Umbilical cord (tissue), 2 donors: ENCODE data around the gene SNUPN. TPM values are rescaled to one million over a fixed set of nuclear protein-coding genes. Genes with fewer than 3 reads are reported as not detected.
A peak's percentile ranks its signal among the peaks of the same experiment; 100 is the strongest.
"Not testable (repeated sequence)": the region's sequence is repeated elsewhere in the genome, so short reads cannot be mapped to it uniquely, and the experiment has no call there.

ENCODE experiments used
- DNase-seq: peaks from one replicate; pipeline ENCODE4 v3.0.0-alpha.2; 2015; ENCODE audit warnings: low spot score
- total RNA-seq: library from RNA; depleted of rRNA; stranded (reverse); fragments of >200 nt; gene quantifications from one replicate; pipeline ENCODE4 v1.2.3, GENCODE V29; 2014; ENCODE audit warnings: low replicate concordance; ENCODE audit not compliant: insufficient read depth

The SNUPN gene
- total RNA-seq, 1 donor from 2014 or later: 13.7 TPM

DNA sequence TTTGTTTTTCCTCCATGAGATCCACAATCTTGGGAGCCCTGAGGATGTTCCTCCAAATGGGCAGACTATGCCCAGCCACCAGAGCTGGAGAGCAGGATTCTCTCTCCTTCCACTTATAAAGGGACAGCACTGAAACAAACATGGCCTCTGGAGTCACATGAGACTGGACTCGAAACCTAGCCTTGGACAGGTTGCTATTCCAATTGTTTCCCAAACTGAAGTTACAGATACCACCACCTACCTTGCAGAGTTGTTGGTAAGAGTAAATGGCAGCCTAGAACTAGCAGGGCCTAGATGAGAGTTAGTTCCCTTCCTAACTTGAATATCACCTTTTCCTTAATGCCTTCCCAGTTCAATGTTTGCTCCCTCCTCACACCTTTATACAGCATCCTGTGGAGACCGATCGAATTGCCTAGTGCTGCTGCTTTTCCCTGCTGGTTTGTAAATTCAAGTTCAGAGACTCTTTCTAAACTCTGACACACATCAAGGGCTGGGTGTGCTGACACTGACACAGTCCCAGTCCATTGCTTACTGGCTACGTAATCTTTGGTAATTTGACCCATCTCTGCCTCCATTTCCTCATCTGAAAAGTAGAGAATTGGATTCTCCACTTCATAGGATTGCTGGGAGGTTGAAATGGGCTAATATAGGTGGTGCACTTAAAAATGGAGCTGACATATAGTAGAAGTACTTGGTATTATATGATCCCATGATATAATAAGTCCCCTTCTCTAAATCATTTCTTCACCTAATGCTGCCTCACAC, 11.9 kb upstream of the SNUPN start:
- no peak for DNase-seq

DNA sequence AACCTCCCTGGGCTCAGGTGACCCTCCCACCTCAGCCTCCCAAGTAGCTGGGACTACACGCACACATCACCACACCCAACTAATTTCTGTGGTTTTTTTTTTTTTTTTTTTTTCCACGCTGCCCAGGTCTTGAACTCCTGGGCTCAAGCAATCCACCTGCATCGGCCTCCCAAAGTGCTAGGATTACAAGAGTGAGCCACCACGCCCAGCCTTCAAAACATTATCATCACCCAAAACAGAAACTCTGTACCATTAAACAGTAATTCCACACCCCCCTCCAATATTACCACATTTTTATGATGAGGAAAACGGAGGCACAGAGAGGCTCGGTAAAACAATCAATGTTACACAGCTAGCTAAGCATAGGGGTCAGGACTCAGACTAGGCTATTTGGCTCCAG, 10.5 kb upstream of the SNUPN start:
- DNase-seq: no peak

DNA sequence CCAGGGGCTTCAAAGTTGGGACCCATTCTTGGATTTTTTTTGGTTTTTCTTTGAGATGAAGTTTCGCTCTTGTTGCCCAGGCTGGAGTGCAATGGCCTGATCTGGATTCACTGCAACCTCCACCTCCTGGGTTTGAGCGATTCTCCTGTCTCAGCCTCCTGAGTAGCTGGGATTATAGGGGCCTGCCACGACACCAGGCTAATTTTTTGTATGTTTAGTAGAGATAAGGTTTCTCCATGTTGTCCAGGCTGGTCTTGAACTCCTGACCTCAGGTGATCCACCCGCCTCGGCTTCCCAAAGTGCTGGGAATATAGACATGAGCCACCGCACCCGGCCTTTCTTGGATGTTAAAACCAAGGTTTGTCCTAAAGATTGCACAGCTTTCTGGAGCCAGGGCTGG, 8.4 kb upstream of the SNUPN start:
- not testable (repeated sequence) for DNase-seq

DNA sequence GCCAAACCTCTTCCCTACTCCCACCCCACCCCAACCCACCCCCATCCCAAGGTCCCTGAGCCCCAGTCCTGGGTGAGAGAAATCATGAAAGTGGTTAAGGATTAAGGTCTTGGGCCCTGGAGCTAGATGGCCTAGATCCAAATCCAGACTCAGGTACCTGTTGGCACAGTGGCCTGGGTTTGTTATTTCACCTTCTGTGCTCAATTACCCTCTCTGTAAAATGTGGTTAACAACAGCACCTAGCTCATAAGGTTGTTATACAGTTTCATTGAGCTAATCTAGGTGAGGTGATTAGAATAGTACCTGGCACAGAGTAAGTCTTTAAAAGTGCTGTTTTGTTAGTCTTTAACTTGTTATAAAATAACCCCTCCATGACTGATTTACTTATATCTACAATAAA, 6.4 kb upstream of the SNUPN start:
- DNase-seq: no peak

DNA sequence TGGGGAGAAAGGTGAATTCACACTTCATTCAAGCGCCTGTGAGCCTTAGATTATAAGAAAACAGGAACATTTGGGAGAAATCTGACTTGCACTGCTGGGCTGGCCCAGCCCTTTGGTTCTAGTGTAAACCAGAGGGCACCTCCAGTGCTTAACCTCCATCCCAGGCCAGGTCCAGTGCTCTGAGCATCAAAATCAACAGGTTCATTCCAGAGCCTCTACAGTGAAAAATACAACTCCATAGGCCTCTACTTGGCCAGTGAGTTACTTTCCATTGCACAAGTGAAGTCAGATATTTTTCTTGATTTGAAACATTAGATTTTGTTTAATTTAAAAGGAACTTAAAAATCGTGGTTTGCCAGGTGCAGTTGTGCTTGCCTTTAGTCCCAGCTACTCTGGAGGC, 3.0 kb downstream of the SNUPN start:
- no peak for DNase-seq

DNA sequence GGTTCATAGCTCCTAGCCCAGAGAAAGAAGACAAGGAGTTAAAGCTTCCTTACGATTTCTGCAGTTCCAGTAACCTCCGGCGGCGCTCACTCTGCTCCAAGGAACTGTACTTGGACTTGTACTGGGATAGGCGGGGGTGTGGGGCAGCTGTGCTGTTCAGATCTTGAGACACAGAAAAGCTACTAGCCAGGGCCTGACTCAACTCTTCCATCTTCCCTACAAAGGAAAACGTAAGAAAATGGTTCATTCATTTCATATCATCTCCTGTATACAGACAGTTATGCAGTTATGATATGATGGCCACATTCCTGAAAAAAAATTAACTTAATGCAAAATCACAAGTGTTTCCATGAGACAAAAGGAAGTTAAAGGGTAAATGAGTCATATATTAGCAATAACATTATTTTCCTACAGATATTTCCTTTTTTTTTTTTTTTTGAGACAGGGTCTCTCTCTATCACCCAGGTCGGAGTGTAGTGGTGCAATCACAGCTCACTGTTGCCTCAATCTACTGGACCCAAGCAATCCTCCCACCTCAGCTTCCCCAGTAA, 4.6 kb downstream of the SNUPN start:
- peak; percentile 95 for DNase-seq

DNA sequence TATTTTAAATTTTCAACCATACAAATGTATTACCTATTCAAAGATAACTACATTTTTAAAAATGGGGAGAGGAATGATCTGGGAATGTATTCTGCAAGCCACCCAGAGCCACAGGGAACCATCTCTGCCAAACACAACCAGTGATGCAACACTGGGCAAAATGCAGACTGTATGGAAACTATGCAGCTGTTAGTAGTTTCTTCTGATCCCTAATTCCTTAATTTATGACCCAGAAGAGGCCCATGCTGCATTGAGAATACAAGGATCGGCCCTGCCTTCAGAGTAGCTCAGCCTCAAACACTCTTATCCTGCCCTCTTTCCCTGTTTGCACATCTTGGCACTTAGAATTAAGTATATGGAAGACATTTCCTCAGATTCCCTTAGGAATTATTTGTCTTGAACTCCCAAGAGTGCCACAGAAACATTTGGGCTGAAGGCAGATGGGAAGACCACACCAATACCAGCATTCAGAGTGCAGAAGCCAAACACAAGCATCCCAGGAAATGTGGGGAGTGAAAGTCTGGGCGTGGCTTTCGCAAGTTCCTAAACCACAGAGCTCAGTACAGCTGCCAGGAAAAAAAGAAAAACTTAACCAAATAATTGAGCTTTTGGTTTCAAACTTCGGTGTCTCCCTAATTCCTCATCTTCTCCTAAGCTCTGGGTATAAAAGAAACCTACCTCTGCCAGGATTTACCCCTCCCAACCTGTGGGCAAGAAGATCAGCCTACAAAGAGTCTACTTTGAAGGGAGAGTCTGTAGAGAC, 5.3 kb downstream of the SNUPN start:
- peak; percentile 90 for DNase-seq

DNA sequence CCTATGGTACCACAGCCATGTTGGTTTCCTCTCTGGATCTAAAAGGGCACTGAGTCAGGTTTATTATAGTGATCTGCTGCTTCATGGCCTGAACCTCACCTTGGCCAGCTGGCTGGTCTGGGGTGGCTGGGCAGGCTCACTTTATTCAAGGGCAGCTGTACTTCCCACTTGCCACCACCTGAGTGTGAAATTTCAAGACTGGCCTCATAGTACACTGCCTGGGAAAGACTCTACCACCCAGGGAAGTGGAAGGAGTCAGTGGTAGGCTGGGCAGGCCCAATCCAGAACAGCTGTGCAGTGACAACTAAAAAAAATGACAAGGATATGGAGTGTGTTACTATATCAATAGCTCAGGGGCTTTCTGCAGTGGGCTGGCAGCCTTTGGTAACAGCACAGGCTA, 8.8 kb downstream of the SNUPN start:
- no peak for DNase-seq

DNA sequence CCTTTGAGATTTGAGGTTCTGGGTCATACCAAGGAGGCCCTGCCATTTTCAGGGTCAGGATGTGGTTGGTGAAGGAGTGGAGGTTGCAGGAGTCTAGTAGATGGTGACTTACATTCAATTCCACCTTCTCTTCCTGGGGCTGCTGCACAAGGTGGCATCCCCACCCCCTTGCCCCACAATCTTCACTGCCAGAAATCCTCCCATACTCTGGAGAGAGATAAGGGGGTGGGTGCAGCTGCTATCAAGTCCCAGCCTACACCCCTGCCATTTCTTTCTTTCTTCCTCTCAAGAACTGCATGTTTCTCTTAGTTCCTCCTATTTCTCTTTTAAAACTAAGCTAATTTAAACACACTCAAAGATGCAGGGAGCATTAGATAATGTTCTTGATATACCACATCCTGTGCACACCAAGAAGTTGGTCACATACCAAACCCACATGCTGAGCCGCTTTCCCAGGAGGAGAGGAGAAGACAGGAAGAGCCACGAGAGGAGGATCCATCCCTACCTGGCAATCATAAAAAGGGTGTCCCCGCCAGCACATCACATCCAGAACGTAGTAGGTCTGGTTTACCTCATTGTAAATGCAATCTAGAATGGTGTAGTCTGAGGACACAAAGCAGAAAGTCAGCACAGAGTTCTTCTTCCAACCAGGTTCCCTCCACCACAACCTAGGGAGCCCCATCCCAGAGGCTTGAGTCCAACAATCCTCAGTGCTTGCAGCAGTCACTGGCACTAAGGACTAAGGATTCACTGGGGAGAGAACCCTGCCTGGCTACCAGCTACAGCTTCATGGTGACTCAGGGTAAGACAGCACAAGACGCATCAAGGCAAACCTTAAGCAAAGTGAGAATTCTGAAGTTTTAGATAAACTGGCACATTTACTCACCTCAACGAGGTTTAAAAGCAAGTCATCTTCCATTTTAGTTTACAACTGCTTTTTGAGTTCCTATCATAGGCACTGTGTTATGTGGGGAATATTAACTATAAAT, 18.5 kb downstream of the SNUPN start:
- no peak for DNase-seq

DNA sequence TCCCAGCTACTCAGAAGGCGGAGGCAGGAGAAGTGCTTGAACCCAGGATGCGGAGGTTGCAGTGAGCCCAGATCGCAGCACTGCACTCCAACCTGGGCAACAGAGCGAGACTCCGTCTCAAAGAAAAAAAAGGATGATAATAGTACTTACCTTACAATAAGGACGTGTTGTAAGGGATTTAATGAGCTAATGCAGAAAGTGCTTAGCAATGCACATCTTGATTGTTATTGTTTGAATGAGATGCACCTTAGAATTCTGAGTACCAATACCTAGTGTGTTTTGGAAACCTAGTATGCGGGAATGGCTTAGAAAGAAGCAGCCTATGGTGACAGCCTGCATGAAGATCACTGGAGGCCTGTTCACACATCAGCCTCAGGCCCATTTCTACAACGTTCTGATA, 19.5 kb downstream of the SNUPN start:
- DNase-seq: no peak

DNA sequence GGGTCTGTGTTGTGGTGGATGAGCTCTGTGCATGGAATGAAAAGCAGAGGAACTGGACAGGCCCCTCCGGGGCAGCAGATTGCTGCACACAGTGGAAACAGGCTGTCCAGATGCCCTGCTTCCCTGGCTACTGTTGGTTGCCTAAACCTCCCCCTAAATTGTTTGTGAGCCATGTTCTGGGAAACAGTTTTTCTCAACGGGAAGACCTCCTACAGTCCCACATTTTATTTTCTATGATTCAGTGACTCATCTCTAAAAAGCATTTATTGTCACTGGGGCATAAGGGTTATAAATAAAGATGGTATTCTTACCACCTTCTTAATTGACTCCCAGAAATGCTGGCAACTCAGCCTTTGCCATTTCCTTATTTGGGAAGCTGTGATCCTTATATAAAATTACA, 26.1 kb downstream of the SNUPN start:
- no peak for DNase-seq

DNA sequence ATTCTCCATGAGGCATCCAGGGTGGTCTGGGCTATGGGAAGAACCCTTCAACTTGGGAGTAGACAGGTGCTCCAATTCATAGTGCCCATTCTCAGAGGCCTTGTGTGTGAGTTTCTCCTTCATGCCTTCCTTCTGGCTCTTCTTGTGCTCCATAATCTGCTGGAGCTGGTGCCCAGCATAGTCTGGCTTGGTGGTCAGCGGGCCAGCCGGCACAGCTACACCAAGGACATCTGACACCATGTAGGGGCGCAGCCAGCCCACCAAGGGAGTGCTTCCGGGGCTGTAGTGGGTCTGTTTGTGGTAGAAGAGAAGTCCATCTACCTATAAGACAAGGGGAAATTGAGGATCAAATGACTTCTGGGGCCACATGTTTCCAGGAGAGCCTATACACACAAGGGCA, 27.2 kb downstream of the SNUPN start:
- no peak for DNase-seq

DNA sequence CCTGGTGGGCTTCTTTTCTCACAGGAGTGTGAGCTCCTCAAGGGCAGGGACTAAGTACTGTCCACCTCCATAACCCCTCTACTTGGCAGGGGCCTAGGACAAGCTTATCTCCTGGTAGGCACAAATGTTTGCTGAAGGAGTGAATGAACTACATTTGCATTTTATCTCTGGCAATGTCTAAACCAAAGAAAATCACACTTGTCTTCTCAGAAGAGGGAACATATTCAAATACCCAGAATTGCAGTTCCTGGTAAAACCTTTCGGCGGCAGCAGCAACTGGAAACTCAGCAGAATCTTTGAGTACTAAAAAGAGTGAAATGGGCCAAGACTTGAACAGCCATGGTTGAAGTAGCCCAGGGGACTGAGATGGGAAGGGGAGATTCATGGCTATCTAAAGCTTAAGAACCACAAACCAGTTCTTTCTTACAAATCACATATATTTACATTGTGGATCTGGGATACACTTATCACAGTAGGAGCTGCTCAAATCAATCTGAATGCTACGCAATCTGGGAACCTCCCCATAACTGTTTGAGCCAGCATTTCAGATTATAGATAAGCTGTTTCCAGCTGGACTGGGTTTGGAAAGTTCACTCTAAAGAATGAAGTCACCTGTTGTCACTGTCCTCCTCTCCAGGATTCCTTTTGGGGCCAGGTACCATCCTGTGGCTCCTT, 27.7 kb downstream of the SNUPN start:
- DNase-seq: no peak

DNA sequence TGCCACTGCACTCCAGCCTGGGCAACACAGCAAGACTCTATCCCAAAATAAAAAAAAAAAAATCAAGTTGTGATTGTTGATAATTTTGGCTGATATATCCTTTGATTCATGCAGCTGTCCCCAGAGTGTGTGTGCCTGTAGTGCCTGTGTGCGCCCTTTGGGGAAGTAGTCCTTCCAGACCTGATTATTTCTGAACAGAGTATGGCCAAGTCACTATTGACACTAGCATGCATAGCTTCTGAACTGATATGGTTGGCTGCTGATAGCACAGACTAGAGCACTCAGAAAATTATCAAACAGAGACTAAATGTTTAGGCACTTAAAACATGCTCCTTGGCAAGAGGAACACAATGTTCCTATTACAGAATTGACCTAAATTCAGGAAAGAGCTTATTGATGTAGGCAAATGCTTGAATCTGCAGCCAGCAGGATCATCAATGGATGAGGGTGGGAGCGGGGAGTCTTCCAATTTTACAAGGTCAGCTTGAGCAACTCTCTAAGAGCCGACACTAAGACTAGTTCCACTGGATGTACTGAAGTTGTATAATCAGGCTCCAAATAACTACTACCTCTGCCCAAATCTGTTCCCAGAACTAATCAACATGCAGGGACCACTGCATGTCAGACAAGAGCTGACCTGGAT, 28.7 kb downstream of the SNUPN start:
- no peak for DNase-seq

DNA sequence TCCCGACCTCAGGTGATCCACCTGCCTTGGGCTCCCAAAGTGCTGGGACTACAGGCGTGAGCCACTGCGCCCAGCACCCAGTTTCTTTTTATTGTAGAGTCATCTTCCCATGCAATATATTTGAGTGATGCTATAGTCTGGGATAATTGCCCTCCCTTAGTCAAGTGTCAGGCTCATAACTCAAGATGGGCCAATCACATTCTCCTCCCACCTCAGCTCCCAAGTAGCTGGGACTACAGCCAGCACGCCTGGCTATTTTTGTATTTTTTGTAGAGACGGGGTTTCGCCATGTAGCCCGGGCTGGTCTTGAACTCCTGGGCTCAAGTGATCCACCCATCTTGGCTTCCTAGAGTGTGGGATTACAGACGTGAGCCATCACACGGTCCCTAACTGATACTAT, 31.2 kb downstream of the SNUPN start:
- no peak for DNase-seq

DNA sequence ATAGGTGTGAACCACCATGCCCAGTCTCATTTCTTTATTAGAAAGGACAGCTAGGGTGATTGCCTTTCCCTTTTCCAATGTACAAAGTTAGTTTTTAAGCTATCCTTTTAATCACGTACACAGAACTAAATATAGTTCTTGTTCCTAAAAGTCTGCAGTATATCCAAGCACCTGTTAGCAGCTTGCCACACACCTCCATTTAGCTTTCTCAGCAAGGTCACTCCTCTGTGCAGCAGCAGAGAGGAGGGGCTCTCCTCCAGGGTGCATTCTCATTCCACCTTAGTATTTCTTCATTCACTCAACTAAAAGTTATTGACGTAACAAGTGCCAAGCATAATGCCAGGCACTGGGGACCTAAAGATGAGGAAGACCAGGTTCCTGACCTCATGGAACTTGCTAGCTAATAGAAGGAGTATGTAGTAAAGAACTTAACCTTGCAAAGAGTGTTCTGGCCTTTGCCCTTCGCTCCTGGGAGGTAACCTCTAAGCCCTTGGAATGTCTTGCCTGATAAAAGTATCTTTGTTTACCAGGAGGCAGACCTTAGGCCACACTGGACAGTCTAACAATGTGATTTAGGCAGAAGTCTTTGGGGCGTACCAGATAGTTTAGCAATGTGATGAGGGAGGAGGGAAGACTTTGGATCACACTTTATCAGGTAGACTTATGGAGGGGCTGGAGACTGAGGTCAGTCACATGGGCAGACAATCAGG, 33.7 kb downstream of the SNUPN start:
- no peak for DNase-seq

DNA sequence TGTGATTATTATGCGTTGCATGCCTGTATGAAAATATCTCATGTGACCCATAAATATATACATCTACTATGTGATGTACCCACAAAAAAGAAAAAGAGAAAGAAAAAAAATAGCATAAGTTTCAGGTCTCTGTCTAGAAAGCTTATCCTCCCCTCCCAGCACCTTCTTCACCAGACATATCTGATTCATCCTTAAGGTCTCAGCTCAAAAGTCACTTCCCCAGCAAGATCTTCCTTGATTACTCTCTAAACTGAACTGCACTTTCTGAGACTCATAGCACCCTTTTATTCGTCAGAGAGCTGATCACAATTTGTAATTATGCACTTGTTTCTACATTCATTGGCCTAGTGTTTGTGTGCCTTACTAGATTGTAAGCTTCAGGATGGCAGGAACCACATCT, 35.3 kb downstream of the SNUPN start:
- DNase-seq: no peak

DNA sequence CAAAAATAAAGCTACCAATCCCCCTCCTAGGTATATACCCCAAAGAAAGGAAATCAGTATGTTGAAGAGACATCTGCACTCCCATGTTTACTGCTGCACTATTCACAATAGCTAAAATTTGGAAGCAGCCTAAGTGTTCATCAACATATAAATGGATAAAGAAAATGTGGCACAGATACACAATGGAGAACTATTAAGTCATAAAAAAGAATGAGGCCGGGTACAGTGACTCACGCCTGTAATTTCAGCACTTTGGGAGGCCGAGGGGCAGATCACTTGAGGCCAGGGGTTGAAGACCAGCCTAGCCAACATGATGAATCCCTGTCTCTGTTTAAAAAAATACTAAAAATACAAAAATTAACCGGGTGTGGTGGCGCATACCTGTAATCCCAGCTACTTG, 36.5 kb downstream of the SNUPN start:
- no peak for DNase-seq

DNA sequence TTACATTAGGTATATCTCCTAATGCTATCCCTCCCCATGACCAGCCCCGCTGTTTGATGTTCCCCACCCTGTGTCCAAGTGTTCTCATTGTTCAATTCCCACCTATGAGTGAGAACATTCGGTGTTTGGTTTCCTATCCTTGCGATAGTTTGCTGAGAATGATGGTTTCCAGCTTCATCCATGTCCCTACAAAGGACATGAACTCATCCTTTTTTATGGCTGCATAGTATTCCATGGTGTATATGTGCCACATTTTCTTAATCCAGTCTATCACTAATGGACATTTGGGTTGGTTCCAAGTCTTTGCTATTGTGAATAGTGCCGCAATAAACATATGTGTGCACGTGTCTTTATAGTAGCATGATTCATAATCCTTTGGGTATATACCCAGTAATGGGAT, 39.1 kb downstream of the SNUPN start:
- DNase-seq: not testable (repeated sequence)

DNA sequence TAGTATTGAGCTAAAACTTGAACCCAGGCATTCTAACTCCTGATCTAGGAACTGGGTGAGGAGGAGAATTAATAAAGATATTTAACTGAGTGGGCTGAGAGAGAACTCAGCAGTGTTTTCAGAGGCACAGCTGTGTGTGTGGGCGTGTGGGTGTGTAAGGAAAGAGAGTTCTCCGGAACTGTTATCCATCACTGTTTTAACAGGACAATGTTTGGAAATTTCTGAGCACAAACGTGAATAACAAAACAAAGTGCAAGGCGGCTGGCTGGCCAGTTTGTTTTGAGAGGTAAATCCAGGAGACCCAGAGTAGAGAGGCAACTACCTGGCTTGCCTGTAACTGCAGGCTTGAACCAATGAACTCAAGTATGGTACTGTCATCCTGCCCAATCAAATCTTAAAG, 41.4 kb downstream of the SNUPN start:
- DNase-seq: no peak
